Lower lobe of right lung (tissue), 2 donors: Measurements from ENCODE around the gene ACVRL1. TPM values are rescaled to one million over a fixed set of nuclear protein-coding genes. Genes with fewer than 3 reads are reported as not detected.

ENCODE experiments used
- ATAC-seq, 2 donors: fragments of 200-7000 bp; cut with Tn5 transposase; one replicate each; pipeline ENCODE4 v1.9.1; 2020 to 2022; ENCODE audit warnings: mild to moderate bottlenecking in 2 of 2, moderate library complexity in 2 of 2
- DNase-seq: peaks from one replicate; pipeline ENCODE4 v3.0.0-alpha.2; 2020
- H3K27ac ChIP-seq: fragments of 200-600 bp; one replicate; pipeline ENCODE4 v1.8.0; 2022
- H3K27me3 ChIP-seq: fragments of 200-600 bp; one replicate; pipeline ENCODE4 v1.8.0; 2022; ENCODE audit warnings: low read depth
- H3K36me3 ChIP-seq: fragments of 200-600 bp; one replicate; pipeline ENCODE4 v1.8.0; 2022; ENCODE audit warnings: mild to moderate bottlenecking
- H3K4me1 ChIP-seq: fragments of 200-600 bp; one replicate; pipeline ENCODE4 v1.8.0; 2022
- H3K4me3 ChIP-seq: fragments of 200-600 bp; one replicate; pipeline ENCODE4 v1.8.0; 2022; ENCODE audit warnings: mild to moderate bottlenecking
- H3K9me3 ChIP-seq: fragments of 200-600 bp; one replicate; pipeline ENCODE4 v1.8.0; 2022
- CTCF ChIP-seq: fragments of 200-600 bp; IDR thresholded peaks from one replicate; pipeline ENCODE4 v1.8.0; 2022; ENCODE audit warnings: antibody characterized with exemption, mild to moderate bottlenecking
- intact Hi-C: fragments of 100-400 bp; cut with DNase I; formaldehyde crosslinking; loops from one replicate; pipeline ENCODE4 v1.11.0; 2022
- total RNA-seq: library from RNA; stranded (reverse); fragmentation: NEBNext Ultra II Directional; extraction: Animal tissue kit (Norgen Biotek cat#: 25700); gene quantifications from one replicate; pipeline ENCODE4 v1.2.1, GENCODE V29; 2021
- donor health status: DM: no; HTN: yes; CAD: no; lungs with severe emphysema.

Gene ACVRL1
- total RNA-seq, 1 donor from 2014 or later = 242 TPM

GRCh38 chr12:51942501-51943000 lies 35.2 kb downstream of the ACVRL1 start:
- Histone ChIP-seq H3K4me3 (no peak overlapping the region), H3K9me3 (peaks cover 13% of the 10 kb centered on the region), H3K4me1 (no peaks in the 10 kb centered on the region), H3K27me3 (no peaks in the 10 kb centered on the region), H3K36me3 (no peaks in the 10 kb centered on the region), H3K27ac (no peak overlapping the region)
- ATAC-seq = no peak
- no peak for TF ChIP-seq CTCF
- intact Hi-C loops = no loop called here
- DNase-seq = no peak

- Histone ChIP-seq H3K4me3 (no peak overlapping the region), H3K27me3 (no peaks in the 10 kb centered on the region), H3K4me1 (no peaks in the 10 kb centered on the region), H3K9me3 (peaks cover 13% of the 10 kb centered on the region), H3K36me3 (no peaks in the 10 kb centered on the region), H3K27ac (no peak overlapping the region)
- ATAC-seq = no peak
- DNase-seq = no peak
- TF ChIP-seq CTCF = no peak
- intact Hi-C loops = no loop called here
These were observed 36.0 kb downstream of the ACVRL1 start for GRCh38 chr12:51943346-51943745.

- no peak for ATAC-seq
- no peak for TF ChIP-seq CTCF
These were observed 37.4 kb downstream of the ACVRL1 start for GRCh38 chr12:51944608-51945233.

GRCh38 chr12:51947246-51947996 lies 40.1 kb downstream of the ACVRL1 start:
- Histone ChIP-seq H3K9me3 (peaks cover 13% of the 10 kb centered on the region), H3K36me3 (no peaks in the 10 kb centered on the region), H3K4me3 (no peak overlapping the region), H3K27ac (no peak overlapping the region), H3K27me3 (no peaks in the 10 kb centered on the region), H3K4me1 (peaks cover 5% of the 10 kb centered on the region)
- no peak for ATAC-seq
- intact Hi-C loops = no loop called here
- TF ChIP-seq CTCF = no peak
- no peak for DNase-seq

More at GRCh38 chr12:51944608-51945233, 37.4 kb downstream of the ACVRL1 start:
- Histone ChIP-seq H3K27ac (no peak overlapping the region), H3K27me3 (no peaks in the 10 kb centered on the region), H3K4me3 (no peak overlapping the region), H3K9me3 (peaks cover 13% of the 10 kb centered on the region), H3K36me3 (no peaks in the 10 kb centered on the region), H3K4me1 (no peaks in the 10 kb centered on the region)
- DNase-seq = no peak
- intact Hi-C loops = no loop called here

GRCh38 chr12:51948066-51948465 lies 40.8 kb downstream of the ACVRL1 start:
- Histone ChIP-seq H3K9me3 (peaks cover 13% of the 10 kb centered on the region), H3K36me3 (no peaks in the 10 kb centered on the region), H3K4me1 (peaks cover 12% of the 10 kb centered on the region), H3K4me3 (no peak overlapping the region), H3K27ac (no peak overlapping the region), H3K27me3 (no peaks in the 10 kb centered on the region)
- DNase-seq (no peak), ATAC-seq (no peak)
- no peak for TF ChIP-seq CTCF
- intact Hi-C loops = no loop called here
